Measurements from ENCODE around the gene PBOV1. TPM values are rescaled to one million over a fixed set of nuclear protein-coding genes. Genes with fewer than 3 reads are reported as not detected.

Gene PBOV1
- total and polyA plus RNA-seq, 7 experiments from 2014 or later = not detected

- DNase-seq (no peak), ATAC-seq (no peak)
- Histone ChIP-seq H3K36me3 (ENCODE audit: control insufficient read depth in 2 of 3, insufficient read depth in 3 of 3, low read length in 3 of 3) (no peaks in the 10 kb centered on the region), H3K4me3 (ENCODE audit: low read length) (no peak overlapping the region), H3K9me3 (ENCODE audit: control insufficient read depth in 2 of 3, low read length in 3 of 3) (no peaks in the 10 kb centered on the region), H3K27ac (ENCODE audit: low read depth, low read length) (no peak overlapping the region), H3K27me3 (ENCODE audit: control insufficient read depth in 2 of 2, insufficient read depth in 2 of 2, low read length in 2 of 2) (no peaks in the 10 kb centered on the region), H3K4me1 (ENCODE audit: control insufficient read depth in 2 of 2, insufficient read depth in 2 of 2, low read length in 2 of 2) (no peaks in the 10 kb centered on the region)
- Mint-ChIP-seq H3K36me3 (no peaks in the 10 kb centered on the region), H3K4me3 (no peak overlapping the region), H3K9me3 (no peaks in the 10 kb centered on the region), H3K4me1 (no peaks in the 10 kb centered on the region), H3K27ac (no peak overlapping the region), H3K27me3 (peaks cover 0 to 27% (median 12%) of the 10 kb centered on the region in 5 donors)
- intact Hi-C loops (cut with micrococcal nuclease) = no loop called here
- ChIA-PET POLR2A (no interaction called here), CTCF (no interaction called here)
Observed at GRCh38 chr6:138246650-138247440, 28.6 kb upstream of the PBOV1 start.

DNA sequence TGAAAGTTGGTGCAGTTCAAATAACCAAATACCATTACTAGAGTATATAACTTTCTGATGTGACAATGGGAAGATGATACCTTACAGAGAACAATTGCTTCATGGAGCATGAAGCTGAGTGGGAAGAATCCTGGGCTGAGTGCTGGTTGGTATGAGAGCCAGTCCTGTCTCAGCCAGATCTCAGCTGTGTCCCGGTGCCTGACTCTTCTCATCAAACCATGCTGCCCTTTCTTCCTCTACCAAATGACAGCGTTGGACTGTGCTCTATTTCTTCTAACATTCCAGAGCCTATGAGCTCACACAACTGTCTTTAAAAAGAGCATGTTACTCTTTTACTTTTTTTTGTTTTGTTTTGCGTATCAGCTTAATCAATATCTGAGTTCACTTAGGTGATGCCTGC, 27.5 kb upstream of the PBOV1 start:
- no peak overlapping the region for H3K27ac Mint-ChIP-seq
- H3K27me3 Mint-ChIP-seq = peaks cover 0 to 27% (median 12%) of the 10 kb centered on the region in 5 donors
- peaks cover 0 to 1% (median 0%) of the 10 kb centered on the region in 11 donors for H3K9me3 Mint-ChIP-seq
- intact Hi-C loops (cut with micrococcal nuclease) = no loop called here
- H3K36me3 Mint-ChIP-seq = no peaks in the 10 kb centered on the region
- POLR2A ChIA-PET = no interaction called here
- Histone ChIP-seq H3K4me1 (ENCODE audit: control insufficient read depth in 2 of 2, insufficient read depth in 2 of 2, low read length in 2 of 2) (no peaks in the 10 kb centered on the region), H3K27ac (ENCODE audit: low read depth, low read length) (no peak overlapping the region), H3K27me3 (ENCODE audit: control insufficient read depth in 2 of 2, insufficient read depth in 2 of 2, low read length in 2 of 2) (no peaks in the 10 kb centered on the region), H3K4me3 (ENCODE audit: low read length) (no peak overlapping the region), H3K36me3 (ENCODE audit: control insufficient read depth in 2 of 3, insufficient read depth in 3 of 3, low read length in 3 of 3) (no peaks in the 10 kb centered on the region), H3K9me3 (ENCODE audit: control insufficient read depth in 2 of 3, low read length in 3 of 3) (no peaks in the 10 kb centered on the region)
- DNase-seq (no peak), ATAC-seq (no peak)
- H3K4me3 Mint-ChIP-seq = no peak overlapping the region
- CTCF ChIA-PET = no interaction called here
- H3K4me1 Mint-ChIP-seq = no peaks in the 10 kb centered on the region

- Histone ChIP-seq H3K4me1 (ENCODE audit: control insufficient read depth in 2 of 2, insufficient read depth in 2 of 2, low read length in 2 of 2) (no peaks in the 10 kb centered on the region), H3K27ac (ENCODE audit: low read depth, low read length) (no peak overlapping the region), H3K36me3 (ENCODE audit: control insufficient read depth in 2 of 3, insufficient read depth in 3 of 3, low read length in 3 of 3) (no peaks in the 10 kb centered on the region), H3K27me3 (ENCODE audit: control insufficient read depth in 2 of 2, insufficient read depth in 2 of 2, low read length in 2 of 2) (no peaks in the 10 kb centered on the region), H3K9me3 (ENCODE audit: control insufficient read depth in 2 of 3, low read length in 3 of 3) (no peaks in the 10 kb centered on the region), H3K4me3 (ENCODE audit: low read length) (no peak overlapping the region)
- ATAC-seq (no peak), DNase-seq (no peak)
- Mint-ChIP-seq H3K36me3 (no peaks in the 10 kb centered on the region), H3K27me3 (peaks cover 0 to 31% (median 16%) of the 10 kb centered on the region in 5 donors), H3K4me1 (no peaks in the 10 kb centered on the region), H3K9me3 (peaks cover 0 to 1% (median 0%) of the 10 kb centered on the region in 11 donors), H3K27ac (no peak overlapping the region), H3K4me3 (no peak overlapping the region)
- intact Hi-C loops (cut with micrococcal nuclease) = no loop called here
- POLR2A ChIA-PET = no interaction called here
- CTCF ChIA-PET = no interaction called here
Observed at GRCh38 chr6:138242987-138243592, 24.8 kb upstream of the PBOV1 start.

- no peaks in the 10 kb centered on the region for H3K4me1 ChIP-seq (ENCODE audit: control insufficient read depth in 2 of 2, insufficient read depth in 2 of 2, low read length in 2 of 2)
- H3K27me3 ChIP-seq (ENCODE audit: control insufficient read depth in 2 of 2, insufficient read depth in 2 of 2, low read length in 2 of 2) = no peaks in the 10 kb centered on the region
- Mint-ChIP-seq H3K4me1 (no peaks in the 10 kb centered on the region), H3K4me3 (no peak overlapping the region), H3K27me3 (peaks cover 0 to 31% (median 16%) of the 10 kb centered on the region in 5 donors), H3K9me3 (peaks cover 0 to 1% (median 0%) of the 10 kb centered on the region in 11 donors), H3K27ac (no peak overlapping the region), H3K36me3 (no peaks in the 10 kb centered on the region)
- intact Hi-C loops (cut with micrococcal nuclease) = no loop called here
- no peak overlapping the region for H3K27ac ChIP-seq (ENCODE audit: low read depth, low read length)
- H3K36me3 ChIP-seq (ENCODE audit: control insufficient read depth in 2 of 3, insufficient read depth in 3 of 3, low read length in 3 of 3) = no peaks in the 10 kb centered on the region
- ChIA-PET CTCF (no interaction called here), POLR2A (no interaction called here)
- H3K4me3 ChIP-seq (ENCODE audit: low read length) = no peak overlapping the region
- DNase-seq = no peak
- H3K9me3 ChIP-seq (ENCODE audit: control insufficient read depth in 2 of 3, low read length in 3 of 3) = no peaks in the 10 kb centered on the region
- no peak for ATAC-seq
Observed at GRCh38 chr6:138241934-138242333, 23.6 kb upstream of the PBOV1 start.

DNA sequence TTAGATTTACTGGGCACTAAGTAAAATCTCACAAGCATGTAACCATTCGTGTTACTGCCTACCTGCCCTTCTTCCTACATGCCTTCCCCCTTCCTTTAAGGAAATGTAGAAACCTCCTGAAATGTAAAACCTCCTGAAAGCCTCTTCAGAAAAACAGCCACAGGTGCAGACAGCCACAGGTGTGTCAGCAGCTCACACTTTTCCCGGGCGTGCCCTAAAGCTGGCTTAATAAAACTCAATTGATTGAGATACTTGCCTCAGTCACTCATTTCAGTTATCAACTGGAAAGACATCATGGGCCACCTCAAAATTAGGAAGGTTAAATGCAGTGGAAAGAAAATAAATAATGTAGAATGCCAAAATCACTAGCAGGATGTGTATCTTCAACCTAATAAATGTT, 23.1 kb upstream of the PBOV1 start:
- CTCF ChIA-PET = no interaction called here

GRCh38 chr6:138240476-138241245, 22.4 kb upstream of the PBOV1 start:
- intact Hi-C loops (cut with micrococcal nuclease) = no loop called here
- CTCF ChIA-PET = no interaction called here
- H3K27ac Mint-ChIP-seq = no peak overlapping the region

More for the DNA sequence above, 23.1 kb upstream of the PBOV1 start:
- peaks cover 0 to 31% (median 16%) of the 10 kb centered on the region in 5 donors for H3K27me3 Mint-ChIP-seq
- H3K4me1 Mint-ChIP-seq = no peaks in the 10 kb centered on the region
- Histone ChIP-seq H3K9me3 (ENCODE audit: control insufficient read depth in 2 of 3, low read length in 3 of 3) (no peaks in the 10 kb centered on the region), H3K36me3 (ENCODE audit: control insufficient read depth in 2 of 3, insufficient read depth in 3 of 3, low read length in 3 of 3) (no peaks in the 10 kb centered on the region), H3K27me3 (ENCODE audit: control insufficient read depth in 2 of 2, insufficient read depth in 2 of 2, low read length in 2 of 2) (no peaks in the 10 kb centered on the region), H3K4me3 (ENCODE audit: low read length) (no peak overlapping the region), H3K4me1 (ENCODE audit: control insufficient read depth in 2 of 2, insufficient read depth in 2 of 2, low read length in 2 of 2) (no peaks in the 10 kb centered on the region), H3K27ac (ENCODE audit: low read depth, low read length) (no peak overlapping the region)
- H3K27ac Mint-ChIP-seq = no peak overlapping the region
- peaks cover 0 to 1% (median 0%) of the 10 kb centered on the region in 11 donors for H3K9me3 Mint-ChIP-seq
- no peaks in the 10 kb centered on the region for H3K36me3 Mint-ChIP-seq
- no peak for DNase-seq
- POLR2A ChIA-PET = no interaction called here
- no peak for ATAC-seq
- intact Hi-C loops (cut with micrococcal nuclease) = no loop called here
- no peak overlapping the region for H3K4me3 Mint-ChIP-seq

More at GRCh38 chr6:138240476-138241245, 22.4 kb upstream of the PBOV1 start:
- no peak overlapping the region for H3K4me3 Mint-ChIP-seq
- DNase-seq = no peak
- H3K27me3 ChIP-seq (ENCODE audit: control insufficient read depth in 2 of 2, insufficient read depth in 2 of 2, low read length in 2 of 2) = no peaks in the 10 kb centered on the region
- no peaks in the 10 kb centered on the region for H3K9me3 ChIP-seq (ENCODE audit: control insufficient read depth in 2 of 3, low read length in 3 of 3)
- no peaks in the 10 kb centered on the region for H3K36me3 ChIP-seq (ENCODE audit: control insufficient read depth in 2 of 3, insufficient read depth in 3 of 3, low read length in 3 of 3)
- peaks cover 0 to 31% (median 16%) of the 10 kb centered on the region in 5 donors for H3K27me3 Mint-ChIP-seq
- no peak for ATAC-seq
- H3K27ac ChIP-seq (ENCODE audit: low read depth, low read length) = no peak overlapping the region
- H3K36me3 Mint-ChIP-seq = no peaks in the 10 kb centered on the region
- POLR2A ChIA-PET = no interaction called here
- peaks cover 0 to 1% (median 0%) of the 10 kb centered on the region in 11 donors for H3K9me3 Mint-ChIP-seq
- H3K4me1 ChIP-seq (ENCODE audit: control insufficient read depth in 2 of 2, insufficient read depth in 2 of 2, low read length in 2 of 2) = no peaks in the 10 kb centered on the region
- H3K4me1 Mint-ChIP-seq = no peaks in the 10 kb centered on the region
- no peak overlapping the region for H3K4me3 ChIP-seq (ENCODE audit: low read length)

All from naive thymus-derived CD4-positive, alpha-beta T cell (primary cell).